IMR-90 (cell line): ENCODE data around the gene CACNG7. TPM values are rescaled to one million over a fixed set of nuclear protein-coding genes. Genes with fewer than 3 reads are reported as not detected.

Experiments
- ATAC-seq: fragments of 200-7000 bp; cut with Tn5 transposase; 2 replicates; pipeline ENCODE4 v1.9.1; 2020; ENCODE audit warnings: low read depth, mild to moderate bottlenecking, moderate library complexity
- BruUV-seq: library from RNA; stranded (reverse); fragments of 400-500 nt; replicated peaks from 2 replicates; lab custom pipeline; 2021; lab: Mats Ljungman, UMichigan
- CTCF ChIA-PET: fragments of 300-600 bp; formaldehyde crosslinking; extraction: SDS; loops from one replicate; lab custom pipeline; 2021; ENCODE audit warnings: antibody characterized with exemption; lab: Yijun Ruan, JAX
- POLR2A ChIA-PET: fragments of 300-600 bp; sonication (Branson Sonifier 250); formaldehyde crosslinking; loops from one replicate; lab custom pipeline; 2022; ENCODE audit warnings: antibody characterized with exemption; ENCODE audit not compliant: unreplicated experiment; lab: Charles Lee
- DNase-seq: peaks from one replicate; pipeline ENCODE4 v3.0.0; 2013
- H2AFZ ChIP-seq: replicated peaks from 2 replicates; pipeline ENCODE3; 2013; ENCODE audit warnings: low read length, mild to moderate bottlenecking; ENCODE audit not compliant: poor library complexity
- H2AK5ac ChIP-seq: 2 replicates; pipeline ENCODE4 v1.6.1; 2013; ENCODE audit warnings: low read depth, low read length, inconsistent platforms
- H2AK9ac ChIP-seq: replicated peaks from 2 replicates; pipeline ENCODE3; 2013; ENCODE audit warnings: mild to moderate bottlenecking, low read depth, low read length, moderate library complexity; ENCODE audit not compliant: poor library complexity
- H2BK120ac ChIP-seq: 2 replicates; pipeline ENCODE4 v1.6.1; 2013; ENCODE audit warnings: low read depth, low read length, inconsistent platforms
- H2BK15ac ChIP-seq: 3 replicates; pipeline ENCODE4 v1.6.1; 2013; ENCODE audit warnings: low read depth, low read length, inconsistent platforms
- H2BK20ac ChIP-seq: 2 replicates; pipeline ENCODE4 v1.6.1; 2013; ENCODE audit warnings: low read depth, mild to moderate bottlenecking, inconsistent platforms, low read length, moderate library complexity
- H2BK5ac ChIP-seq: 2 replicates; pipeline ENCODE4 v1.6.1; 2013; ENCODE audit warnings: mild to moderate bottlenecking, low read depth, low read length, inconsistent platforms; ENCODE audit not compliant: poor library complexity, severe bottlenecking
- H3K14ac ChIP-seq: replicated peaks from 2 replicates; pipeline ENCODE4 v1.6.1; 2013; ENCODE audit warnings: low read depth, low read length, inconsistent platforms
- H3K18ac ChIP-seq: 2 replicates; pipeline ENCODE4 v1.6.1; 2013; ENCODE audit warnings: low read depth, low read length, control low read depth
- H3K23ac ChIP-seq: 2 replicates; pipeline ENCODE4 v1.6.1; 2013; ENCODE audit warnings: low read depth, low read length, inconsistent platforms
- H3K27ac ChIP-seq: 2 replicates; pipeline ENCODE4 v1.5.1; 2013; ENCODE audit warnings: mild to moderate bottlenecking, control low read depth, low read length; ENCODE audit not compliant: insufficient read depth
- H3K27me3 ChIP-seq: 2 replicates; pipeline ENCODE4 v1.6.1; 2013; ENCODE audit warnings: low read length; ENCODE audit not compliant: control insufficient read depth, insufficient read depth
- H3K36me3 ChIP-seq: 2 replicates; pipeline ENCODE4 v1.6.1; 2013; ENCODE audit warnings: low read length, mixed read lengths; ENCODE audit not compliant: control insufficient read depth, insufficient read depth
- H3K4ac ChIP-seq: 2 replicates; pipeline ENCODE4 v1.6.1; 2013; ENCODE audit warnings: low read depth, low read length, inconsistent platforms
- H3K4me1 ChIP-seq: 2 replicates; pipeline ENCODE4 v1.6.1; 2013; ENCODE audit warnings: low read length, mixed read lengths; ENCODE audit not compliant: control insufficient read depth, insufficient read depth
- H3K4me2 ChIP-seq: 2 replicates; pipeline ENCODE4 v1.6.1; 2013; ENCODE audit warnings: low read depth, mild to moderate bottlenecking, control low read depth, low read length, moderate library complexity
- H3K4me3 ChIP-seq: 2 replicates; pipeline ENCODE4 v1.5.1; 2013; ENCODE audit warnings: low read depth, mild to moderate bottlenecking, control low read depth, low read length, moderate library complexity; ENCODE audit not compliant: insufficient read depth
- H3K56ac ChIP-seq: 2 replicates; pipeline ENCODE4 v1.6.1; 2013; ENCODE audit warnings: low read length, inconsistent platforms; ENCODE audit not compliant: insufficient read depth; ENCODE audit errors: extremely low read depth
- H3K79me1 ChIP-seq, 2 experiments: 2 replicates each; pipeline ENCODE4 v1.6.1; 2013; ENCODE audit warnings: low read length in 2 of 2, inconsistent platforms in 1 of 2, low read depth in 1 of 2
- H3K9ac ChIP-seq: 2 replicates; pipeline ENCODE4 v1.6.1; 2013; ENCODE audit warnings: low read depth, low read length, control low read depth
- H3K9me1 ChIP-seq: 2 replicates; pipeline ENCODE4 v1.6.1; 2013; ENCODE audit warnings: low read length, inconsistent platforms; ENCODE audit not compliant: insufficient read depth
- H3K9me3 ChIP-seq: 2 replicates; pipeline ENCODE4 v1.6.1; 2013; ENCODE audit warnings: low read length; ENCODE audit not compliant: control insufficient read depth, insufficient read depth
- H4K20me1 ChIP-seq: 2 replicates; pipeline ENCODE4 v1.6.1; 2013; ENCODE audit warnings: low read length, inconsistent platforms; ENCODE audit not compliant: insufficient read depth
- H4K5ac ChIP-seq: 2 replicates; pipeline ENCODE4 v1.6.1; 2013; ENCODE audit warnings: mild to moderate bottlenecking, low read depth, low read length, control low read depth
- H4K8ac ChIP-seq, 2 experiments: 2 replicates each; pipeline ENCODE4 v1.6.1; 2013; ENCODE audit warnings: low read depth in 2 of 2, low read length in 2 of 2, control low read depth in 1 of 2, inconsistent platforms in 1 of 2
- H4K91ac ChIP-seq: 2 replicates; pipeline ENCODE4 v1.6.1; 2013; ENCODE audit warnings: low read depth, low read length, inconsistent platforms; ENCODE audit not compliant: insufficient read depth
- CTCF ChIP-seq: conservative IDR thresholded peaks from 2 replicates; pipeline ENCODE4 v1.5.1; 2012; ENCODE audit warnings: mild to moderate bottlenecking, low read depth, low read length, improper control_type of control experiment
- ELK1 ChIP-seq: fragments of 150-350 bp; IDR thresholded peaks from 2 replicates; pipeline ENCODE4 v1.6.1; 2016; ENCODE audit warnings: low read depth, mild to moderate bottlenecking, low read length, moderate library complexity, borderline replicate concordance
- MAZ ChIP-seq: IDR thresholded peaks from 2 replicates; pipeline ENCODE4 v1.6.1; 2012; ENCODE audit warnings: low read depth, mild to moderate bottlenecking, low read length, improper control_type of control experiment, moderate library complexity, borderline replicate concordance
- RAD21 ChIP-seq: IDR thresholded peaks from 2 replicates; pipeline ENCODE4 v1.6.1; 2012; ENCODE audit warnings: low read length, improper control_type of control experiment
- SMC3 ChIP-seq: fragments of 150-350 bp; IDR thresholded peaks from 2 replicates; pipeline ENCODE4 v1.6.1; 2016; ENCODE audit warnings: low read depth, mild to moderate bottlenecking, antibody characterized with exemption, low read length, moderate library complexity
- WGBS, 2 experiments: methylation state at CpG; one replicate each; pipeline versions ENCODE4 v1.1.5 to v1.1.7; 2013; ENCODE audit warnings: missing lambda C conversion rate in 2 of 2; ENCODE audit not compliant: insufficient read length in 1 of 2; ENCODE audit errors: extremely low coverage in 2 of 2; 5-methylcytosine and 5-hydroxymethylcytosine counted together
- dilution Hi-C: fragments of 300-500 bp; cut with HindIII; formaldehyde crosslinking; loops from one replicate; pipeline ENCODE4 v1.14.3; 2018; ENCODE audit warnings: low sequenced_read_pairs; ENCODE audit not compliant: unreplicated experiment
- in situ Hi-C: fragments of 300-500 bp; cut with MboI; formaldehyde crosslinking; loops from 3 replicates; pipeline ENCODE4 v1.14.3; 2019; ENCODE audit warnings: low sequenced_read_pairs, inconsistent platforms, mixed read lengths
- intact Hi-C: fragments of 100-400 bp; cut with micrococcal nuclease; formaldehyde crosslinking; loops from 2 replicates; pipeline ENCODE4 v1.10.0; 2022
- polyA plus RNA-seq, 3 experiments: library from polyadenylated mRNA; depleted of rRNA; stranded (reverse); fragments of >200 nt; gene quantifications; 2 replicates each; pipeline ENCODE4 v1.2.3, GENCODE V29; 2012; ENCODE audit warnings: low replicate concordance in 1 of 3
- total RNA-seq: library from RNA; depleted of rRNA; stranded (reverse); fragments of >200 nt; gene quantifications from 2 replicates; pipeline ENCODE4 v1.2.3, GENCODE V29; 2012

The CACNG7 gene
- total and polyA plus RNA-seq, 2 of the 4 experiments (the other 2 are of a cell fraction) = 0.36 to 6.7 TPM

GRCh38 chr19:53906211-53907192 lies 2.6 kb upstream of the CACNG7 start:
- dilution Hi-C loops = no loop called here
- H2AK9ac ChIP-seq = peak overlapping the region; percentile 78
- H4K20me1 ChIP-seq = no peaks in the 10 kb centered on the region
- no peak overlapping the region for H3K23ac ChIP-seq
- no peak overlapping the region for H4K5ac ChIP-seq
- no peak overlapping the region for H3K4me3 ChIP-seq
- H3K79me1 ChIP-seq = no peaks in the 10 kb centered on the region
- H2BK120ac ChIP-seq = no peak overlapping the region
- no peak overlapping the region for H4K8ac ChIP-seq
- H2BK5ac ChIP-seq = no peak overlapping the region
- H3K14ac ChIP-seq = no peak overlapping the region
- ChIA-PET CTCF (interaction anchor here (0.5 to 1.8 kb wide), 5 partner anchors 28 to 123 kb away, joined by 3 to 9 read pairs (median 3); no protein-coding TSS in a partner anchor), POLR2A (no interaction called here)
- peak overlapping the region; percentile 39; the same call in 1 of the 2 replicates for H3K4me2 ChIP-seq
- no peak overlapping the region for H2AK5ac ChIP-seq
- no peak overlapping the region for H3K18ac ChIP-seq
- no peaks in the 10 kb centered on the region for H3K9me1 ChIP-seq
- TF ChIP-seq CTCF (peak; percentile 70), RAD21 (peak; percentile 58), MAZ (peak; percentile 29; the same call in 1 of the 2 replicates), ELK1 (no peak), SMC3 (peak; percentile 44; the same call in 1 of the 2 replicates)
- H3K56ac ChIP-seq = no peak overlapping the region
- no peaks in the 10 kb centered on the region for H3K36me3 ChIP-seq
- peaks cover 5% of the 10 kb centered on the region; the same call in 1 of the 2 replicates for H3K4me1 ChIP-seq
- WGBS, 2 experiments = 24% methylated on average over 3 of the region's 48 CpGs; no CpG with 5 or more reads in 1 of the 2 experiments
- H2BK15ac ChIP-seq = no peak overlapping the region
- no peak overlapping the region for H4K91ac ChIP-seq
- H3K27me3 ChIP-seq = peaks cover 30% of the 10 kb centered on the region
- H3K4ac ChIP-seq = no peak overlapping the region
- H2BK20ac ChIP-seq = no peak overlapping the region
- DNase-seq (no peak), ATAC-seq (peak; percentile 67)
- no TSS peak for BruUV-seq
- H2AFZ ChIP-seq = peak overlapping the region; percentile 84
- in situ Hi-C loops = no loop called here
- no peaks in the 10 kb centered on the region for H3K9me3 ChIP-seq
- intact Hi-C loops = loop anchor here (1.0 kb wide), 1 partner anchor 118 kb away; no protein-coding TSS in a partner anchor
- no peak overlapping the region for H3K9ac ChIP-seq
- no peak overlapping the region for H3K27ac ChIP-seq
